ENCODE measurements around the gene NAV2. TPM values are rescaled to one million over a fixed set of nuclear protein-coding genes. Genes with fewer than 3 reads are reported as not detected.
"Not testable (repeated sequence)": the region's sequence is repeated elsewhere in the genome, so short reads cannot be mapped to it uniquely, and the experiment has no call there.

Gene NAV2
- polyA plus RNA-seq, 1 donor (not counting 4 experiments of a cell fraction or from before 2014, with no cell fraction given), result 4.0 TPM

DNA sequence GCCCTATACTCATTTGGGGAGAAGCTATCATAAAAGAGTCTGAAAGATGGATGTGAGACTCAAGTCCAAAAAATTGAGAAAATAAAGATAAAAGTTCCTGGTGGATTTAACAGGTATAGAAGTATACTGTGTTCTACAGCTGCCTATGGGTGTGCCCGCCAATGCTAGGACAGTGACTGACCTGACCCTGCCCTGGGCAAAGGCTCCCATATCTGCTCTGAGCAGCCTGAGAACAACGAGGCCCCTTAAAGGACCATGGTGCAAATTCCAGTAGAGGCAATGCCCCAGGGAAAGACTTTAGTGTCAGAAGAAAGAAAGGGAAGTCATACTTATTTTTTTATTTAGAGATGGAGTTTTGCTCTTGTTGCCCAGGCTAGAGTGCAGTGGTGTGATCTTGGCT lies 181.8 kb downstream of the NAV2 start:
- Histone ChIP-seq H4K20me1 (ENCODE audit: control insufficient read depth, extremely low read depth, insufficient read depth, low read length) (no peaks in the 10 kb centered on the region), H2AFZ (ENCODE audit: control insufficient read depth, low read length) (no peak overlapping the region), H3K79me2 (ENCODE audit: control insufficient read depth, insufficient read depth, low read length) (no peaks in the 10 kb centered on the region), H3K4me1 (ENCODE audit: control insufficient read depth, extremely low read depth, insufficient read depth, low read length) (peaks cover 9% of the 10 kb centered on the region), H3K27ac (ENCODE audit: control insufficient read depth, insufficient read depth, low read length) (no peak overlapping the region), H3K9me3 (ENCODE audit: control insufficient read depth, low read depth, low read length) (no peaks in the 10 kb centered on the region), H3K4me2 (ENCODE audit: control insufficient read depth, extremely low read depth, insufficient read depth, low read depth, low read length) (no peak overlapping the region), H3K36me3 (ENCODE audit: control insufficient read depth in 2 of 2, extremely low read depth in 1 of 2, insufficient read depth in 2 of 2, low read length in 2 of 2) (no peaks in the 10 kb centered on the region), H3K4me3 (ENCODE audit: control insufficient read depth in 2 of 3, extremely low read depth in 1 of 3, insufficient read depth in 2 of 3, low read depth in 1 of 3, low read length in 3 of 3) (no peak overlapping the region), H3K9ac (ENCODE audit: control insufficient read depth, extremely low read depth, insufficient read depth, low read length) (no peak overlapping the region), H3K27me3 (ENCODE audit: control insufficient read depth, extremely low read depth, insufficient read depth, low read length) (no peaks in the 10 kb centered on the region), H3K9me1 (ENCODE audit: control insufficient read depth, extremely low read depth, insufficient read depth, low read length) (no peaks in the 10 kb centered on the region)
- DNase-seq (ENCODE audit: low read depth, low spot score) (no peak), FAIRE-seq (no peak)
- TF ChIP-seq EZH2 (IDR thresholded peaks at IDR 0.05; ENCODE audit: low read length) (no peak), CTCF (optimal IDR thresholded peaks at IDR 0.05 in 1 of 3, IDR thresholded peaks at IDR 0.05 in 1 of 3, conservative IDR thresholded peaks at IDR 0.05 in 1 of 3; ENCODE audit: extremely low read depth in 1 of 3, insufficient read depth in 2 of 3, low read length in 3 of 3) (no peak)
- dilution Hi-C loops (cut with MboI; ENCODE audit: extremely low pct_ligation_motif_present, low sequenced_read_pairs), result no loop called here

- H3K4me2 ChIP-seq (ENCODE audit: control insufficient read depth, extremely low read depth, insufficient read depth, low read depth, low read length); H3K36me3 ChIP-seq (ENCODE audit: control insufficient read depth in 2 of 2, extremely low read depth in 1 of 2, insufficient read depth in 2 of 2, low read length in 2 of 2); dilution Hi-C loops (cut with MboI; ENCODE audit: extremely low pct_ligation_motif_present, low sequenced_read_pairs); H3K4me3 ChIP-seq (ENCODE audit: control insufficient read depth in 2 of 3, extremely low read depth in 1 of 3, insufficient read depth in 2 of 3, low read depth in 1 of 3, low read length in 3 of 3); H3K27ac ChIP-seq (ENCODE audit: control insufficient read depth, insufficient read depth, low read length); H3K79me2 ChIP-seq (ENCODE audit: control insufficient read depth, insufficient read depth, low read length); H3K4me1 ChIP-seq (ENCODE audit: control insufficient read depth, extremely low read depth, insufficient read depth, low read length); DNase-seq (ENCODE audit: low read depth, low spot score); H2AFZ ChIP-seq (ENCODE audit: control insufficient read depth, low read length); H3K9me1 ChIP-seq (ENCODE audit: control insufficient read depth, extremely low read depth, insufficient read depth, low read length); H3K27me3 ChIP-seq (ENCODE audit: control insufficient read depth, extremely low read depth, insufficient read depth, low read length); FAIRE-seq; H3K9ac ChIP-seq (ENCODE audit: control insufficient read depth, extremely low read depth, insufficient read depth, low read length); H3K9me3 ChIP-seq (ENCODE audit: control insufficient read depth, low read depth, low read length); H4K20me1 ChIP-seq (ENCODE audit: control insufficient read depth, extremely low read depth, insufficient read depth, low read length): not testable (repeated sequence)
Observed at GRCh38 chr11:19895037-19895436, 182.4 kb downstream of the NAV2 start.

DNA sequence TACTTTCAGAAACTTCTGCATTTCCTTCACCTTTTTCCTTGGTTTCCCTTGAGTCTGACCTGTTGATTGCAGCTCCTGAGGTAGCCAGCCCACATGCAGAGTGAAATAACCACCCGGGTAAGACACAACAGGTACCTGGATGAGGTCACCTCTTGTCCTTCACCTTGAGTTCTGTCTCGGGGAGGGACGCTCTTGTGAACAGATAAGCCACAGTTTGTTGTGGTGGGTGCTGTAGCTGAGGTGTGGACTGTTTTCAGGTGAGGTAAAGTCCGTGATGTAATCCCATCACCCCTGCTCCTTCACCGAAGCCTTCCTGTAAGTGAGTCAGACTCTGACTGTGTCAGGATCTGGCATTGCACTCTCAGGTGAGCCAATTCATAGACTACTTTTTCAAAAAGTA lies 183.1 kb downstream of the NAV2 start:
- Histone ChIP-seq H3K27ac (ENCODE audit: control insufficient read depth, insufficient read depth, low read length) (no peak overlapping the region), H3K27me3 (ENCODE audit: control insufficient read depth, extremely low read depth, insufficient read depth, low read length) (peaks cover 2% of the 10 kb centered on the region), H4K20me1 (ENCODE audit: control insufficient read depth, extremely low read depth, insufficient read depth, low read length) (no peaks in the 10 kb centered on the region), H2AFZ (ENCODE audit: control insufficient read depth, low read length) (no peak overlapping the region), H3K9me3 (ENCODE audit: control insufficient read depth, low read depth, low read length) (no peaks in the 10 kb centered on the region), H3K4me3 (ENCODE audit: control insufficient read depth in 2 of 3, extremely low read depth in 1 of 3, insufficient read depth in 2 of 3, low read depth in 1 of 3, low read length in 3 of 3) (no peak overlapping the region), H3K4me2 (ENCODE audit: control insufficient read depth, extremely low read depth, insufficient read depth, low read depth, low read length) (no peak overlapping the region), H3K4me1 (ENCODE audit: control insufficient read depth, extremely low read depth, insufficient read depth, low read length) (peaks cover 9% of the 10 kb centered on the region), H3K9me1 (ENCODE audit: control insufficient read depth, extremely low read depth, insufficient read depth, low read length) (no peaks in the 10 kb centered on the region), H3K9ac (ENCODE audit: control insufficient read depth, extremely low read depth, insufficient read depth, low read length) (no peak overlapping the region), H3K79me2 (ENCODE audit: control insufficient read depth, insufficient read depth, low read length) (no peaks in the 10 kb centered on the region), H3K36me3 (ENCODE audit: control insufficient read depth in 2 of 2, extremely low read depth in 1 of 2, insufficient read depth in 2 of 2, low read length in 2 of 2) (no peaks in the 10 kb centered on the region)
- no peak for DNase-seq (ENCODE audit: low read depth, low spot score)
- FAIRE-seq, result peak; percentile 39
- dilution Hi-C loops (cut with MboI; ENCODE audit: extremely low pct_ligation_motif_present, low sequenced_read_pairs), result no loop called here
- no peak for TF ChIP-seq EZH2 (IDR thresholded peaks at IDR 0.05; ENCODE audit: low read length)
